Frontal cortex (tissue), 4 donors: Measurements from ENCODE around the gene WFS1. TPM values are rescaled to one million over a fixed set of nuclear protein-coding genes. Genes with fewer than 3 reads are reported as not detected.

Source experiments
- DNase-seq, 2 donors: peaks; one replicate each; pipeline ENCODE4 v3.0.0; 2012; ENCODE audit warnings: low spot score in 2 of 2
- FAIRE-seq: peaks from 2 replicates; lab custom pipeline; 2012; peaks lifted over from hg19 to GRCh38; lab: Jason Lieb, UNC
- total RNA-seq: library from RNA; depleted of rRNA; stranded (reverse); fragments of >200 nt; gene quantifications from one replicate; pipeline ENCODE4 v1.2.3, GENCODE V29; 2014
- donor health status: control.
- donor health status: control.
- donor health status: control.

The WFS1 gene
- total RNA-seq, 1 donor from 2014 or later, result 3.7 TPM

GRCh38 chr4:6349896-6350603 is 80.4 kb downstream of the WFS1 start:
- FAIRE-seq (no peak), DNase-seq (no peak)

- no peak for FAIRE-seq
These were observed 81.0 kb downstream of the WFS1 start for GRCh38 chr4:6350646-6351045.

DNA sequence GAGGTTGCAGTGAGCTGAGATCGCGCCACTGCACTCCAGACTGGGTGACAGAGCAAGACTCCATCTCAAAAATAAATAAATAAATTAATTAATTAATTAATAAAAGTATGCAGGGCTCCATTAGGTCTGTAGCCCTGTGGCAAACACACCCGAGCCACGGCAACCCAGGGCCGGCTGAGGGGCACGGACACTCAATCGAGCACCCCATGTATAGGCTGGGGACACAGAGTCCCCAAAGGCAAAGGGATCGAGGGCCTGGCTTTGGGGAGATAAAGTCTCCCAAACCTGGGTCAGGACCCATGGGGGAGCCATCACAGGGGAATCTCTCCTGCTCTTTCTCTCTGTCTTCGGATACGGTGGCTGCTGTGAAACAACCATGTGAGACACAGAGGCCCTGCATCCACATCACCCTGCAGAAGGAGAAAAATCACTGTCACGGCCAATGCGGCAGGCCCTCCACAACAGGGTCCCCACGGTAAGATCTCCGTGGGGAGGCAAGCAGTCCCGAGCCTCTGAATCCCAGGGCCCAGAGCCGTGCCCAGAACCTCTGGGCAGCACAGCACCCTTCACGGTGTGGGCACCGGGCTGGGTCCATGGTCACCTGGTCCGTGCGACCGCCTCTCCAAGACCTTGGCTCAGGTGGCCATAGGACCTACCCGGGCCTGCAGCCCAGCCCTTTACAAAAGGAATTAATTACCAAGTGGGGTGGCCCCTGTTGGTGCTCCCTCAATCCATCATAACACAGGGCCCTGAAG is 81.8 kb downstream of the WFS1 start:
- DNase-seq, result no peak
- no peak for FAIRE-seq

More at GRCh38 chr4:6350646-6351045, 81.0 kb downstream of the WFS1 start:
- DNase-seq, result no peak

DNA sequence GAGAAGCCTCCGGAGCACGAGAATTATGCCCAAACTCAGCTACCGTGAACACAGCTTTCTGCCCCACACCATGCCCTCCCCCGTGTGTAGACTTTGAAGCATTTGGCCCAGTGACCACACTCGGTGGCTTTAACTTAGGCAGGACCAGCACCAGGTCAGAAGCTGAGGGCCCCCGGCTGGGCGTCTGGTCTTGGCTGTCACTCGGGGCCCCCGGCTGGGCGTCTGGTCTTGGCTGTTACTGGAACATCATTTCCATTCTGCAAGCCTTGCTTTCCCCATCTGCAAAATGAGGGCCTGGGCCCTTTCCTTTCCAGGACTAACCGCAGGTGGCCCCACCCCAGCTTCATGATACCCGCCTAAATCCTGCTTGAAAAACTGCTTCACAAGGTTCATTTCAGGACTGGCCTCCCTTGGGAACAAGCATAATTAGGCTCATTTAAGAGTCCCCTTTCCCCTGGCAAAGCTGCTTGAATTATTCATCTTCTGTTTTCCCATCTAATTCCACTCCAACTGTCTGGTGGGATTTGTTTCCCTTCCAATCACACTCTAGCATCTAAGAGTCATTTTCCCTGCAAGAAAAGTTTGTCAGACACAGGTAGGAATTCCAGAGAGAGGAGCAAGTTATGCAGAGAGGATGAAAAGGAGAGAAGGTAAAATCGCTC is 82.5 kb downstream of the WFS1 start:
- no peak for FAIRE-seq

More for the DNA sequence above, 82.5 kb downstream of the WFS1 start:
- DNase-seq, result no peak

Other genes with a start within 250 kb of the WFS1 start
- 28.9 TPM for gene JAKMIP1, start 69.3 kb upstream of the WFS1 start, total RNA-seq
- 46.9 TPM for gene PPP2R2C, start 202.8 kb downstream of the WFS1 start, total RNA-seq